LNCaP clone FGC (cell line): ENCODE measurements around the gene MAST4.

Source experiments
- DNase-seq: peaks from one replicate; pipeline ENCODE4 v3.0.0-alpha.2; 2011; ENCODE audit warnings: low read depth
- H3K4me3 ChIP-seq: 2 replicates; pipeline ENCODE4 v1.5.1; 2011; ENCODE audit warnings: mild to moderate bottlenecking, low read depth, low read length, control low read depth
- CTCF ChIP-seq: IDR thresholded peaks from 2 replicates; pipeline ENCODE4 v1.5.1; 2012; ENCODE audit warnings: mild to moderate bottlenecking; ENCODE audit not compliant: control insufficient read depth, insufficient read depth; ENCODE audit errors: extremely low read depth

Gene MAST4

GRCh38 chr5:67214036-67214435 lies 617.8 kb downstream of the MAST4 start:
- TF ChIP-seq CTCF = no peak
- no peak for DNase-seq
- no peak overlapping the region for H3K4me3 ChIP-seq

GRCh38 chr5:67214707-67215447 lies 618.7 kb downstream of the MAST4 start:
- 0 out of 2 replicates have a peak, but pooled peaks have one; percentile 16 for TF ChIP-seq CTCF
- peak; percentile 94 for DNase-seq
- no peak overlapping the region for H3K4me3 ChIP-seq

- DNase-seq = peak; percentile 76
- no peak for TF ChIP-seq CTCF
- H3K4me3 ChIP-seq = peak overlapping the region; percentile 3; the same call in 1 of the 2 replicates
Observed at GRCh38 chr5:67215519-67216471, 619.6 kb downstream of the MAST4 start.

GRCh38 chr5:67216564-67216963 lies 620.4 kb downstream of the MAST4 start:
- no peak for TF ChIP-seq CTCF
- no peak for DNase-seq
- H3K4me3 ChIP-seq = no peak overlapping the region
